ENCODE data around the gene CEP295NL.
A peak's percentile ranks its signal among the peaks of the same experiment; 100 is the strongest.
"Not testable (repeated sequence)": the region's sequence is repeated elsewhere in the genome, so short reads cannot be mapped to it uniquely, and the experiment has no call there.

CEP295NL gene

GRCh38 chr17:78886954-78887353 is 16.0 kb downstream of the CEP295NL start:
- DNase-seq (ENCODE audit: low read depth in 2 of 2), result no peak

- no peak for DNase-seq (ENCODE audit: low read depth in 2 of 2)
These were observed 17.0 kb downstream of the CEP295NL start for GRCh38 chr17:78885956-78886355.

- no peak for DNase-seq (ENCODE audit: low read depth in 2 of 2)
These were observed 17.9 kb downstream of the CEP295NL start for GRCh38 chr17:78884876-78885667.

- DNase-seq (ENCODE audit: low read depth in 2 of 2), result no peak
These were observed 18.7 kb downstream of the CEP295NL start for GRCh38 chr17:78884148-78884825.

- DNase-seq (ENCODE audit: low read depth in 2 of 2), result no peak
These were observed 19.4 kb downstream of the CEP295NL start for GRCh38 chr17:78883533-78884131.

GRCh38 chr17:78883089-78883532 is 19.9 kb downstream of the CEP295NL start:
- no peak for DNase-seq (ENCODE audit: low read depth in 2 of 2)

GRCh38 chr17:78882540-78883088 is 20.4 kb downstream of the CEP295NL start:
- no peak for DNase-seq (ENCODE audit: low read depth in 2 of 2)

- no peak for DNase-seq (ENCODE audit: low read depth in 2 of 2)
These were observed 23.3 kb downstream of the CEP295NL start for GRCh38 chr17:78879635-78880186.

- no peak for DNase-seq (ENCODE audit: low read depth in 2 of 2)
These were observed 24.0 kb downstream of the CEP295NL start for GRCh38 chr17:78878871-78879527.

GRCh38 chr17:78878261-78878660 is 24.7 kb downstream of the CEP295NL start:
- no peak for DNase-seq (ENCODE audit: low read depth in 2 of 2)

GRCh38 chr17:78876954-78877517 is 26.0 kb downstream of the CEP295NL start:
- DNase-seq (ENCODE audit: low read depth in 2 of 2), result not testable (repeated sequence)

GRCh38 chr17:78876094-78876597 is 26.9 kb downstream of the CEP295NL start:
- no peak for DNase-seq (ENCODE audit: low read depth in 2 of 2)

- DNase-seq (ENCODE audit: low read depth in 2 of 2), result no peak
These were observed 27.5 kb downstream of the CEP295NL start for GRCh38 chr17:78875363-78876093.

GRCh38 chr17:78873519-78874340 is 29.3 kb downstream of the CEP295NL start:
- no peak for DNase-seq (ENCODE audit: low read depth in 2 of 2)

- no peak for DNase-seq (ENCODE audit: low read depth in 2 of 2)
These were observed 30.5 kb downstream of the CEP295NL start for GRCh38 chr17:78872486-78872885.

GRCh38 chr17:78870621-78871020 is 32.4 kb downstream of the CEP295NL start:
- DNase-seq (ENCODE audit: low read depth in 2 of 2), result no peak

- no peak for DNase-seq (ENCODE audit: low read depth in 2 of 2)
These were observed 34.6 kb downstream of the CEP295NL start for GRCh38 chr17:78868391-78868790.

- DNase-seq (ENCODE audit: low read depth in 2 of 2), result not testable (repeated sequence)
These were observed 36.0 kb downstream of the CEP295NL start for GRCh38 chr17:78867046-78867445.

- DNase-seq (ENCODE audit: low read depth in 2 of 2), result peak; percentile 24 to 44
These were observed 37.2 kb downstream of the CEP295NL start for GRCh38 chr17:78865682-78866390.

Data from stimulated activated CD4-positive, alpha-beta T cell treated with anti-CD3 and anti-CD28 coated beads, Interleukin-1b, Interleukin-23, amount 100 ng/mL, for 1 hour (primary cell).